ENCODE measurements around the gene ATG9B.
"Not testable (repeated sequence)": the region's sequence is repeated elsewhere in the genome, so short reads cannot be mapped to it uniquely, and the experiment has no call there.

ATG9B gene

GRCh38 chr7:151015967-151016366, 8.3 kb downstream of the ATG9B start:
- DNase-seq (ENCODE audit: low read depth, low spot score), result no peak

DNA sequence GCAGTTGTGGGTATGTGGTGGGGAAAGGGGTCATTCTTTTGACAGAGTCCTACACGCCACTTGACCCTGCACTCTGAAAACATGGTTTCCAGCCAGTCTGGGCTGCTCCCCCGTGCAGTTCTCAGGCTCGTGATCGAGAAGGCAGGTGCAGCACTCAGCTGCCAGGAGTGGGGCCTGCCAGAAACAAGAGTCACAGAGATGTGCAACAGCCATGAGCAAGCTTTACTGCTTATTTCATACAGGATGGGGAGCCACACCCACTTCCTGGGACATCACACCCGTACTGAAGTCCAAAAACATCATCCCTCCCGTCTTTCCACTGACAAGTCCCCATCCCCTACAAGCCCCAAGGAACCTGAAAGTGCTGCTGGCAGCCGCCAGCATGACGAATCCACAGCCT, 9.3 kb downstream of the ATG9B start:
- no peak for DNase-seq (ENCODE audit: low read depth, low spot score)

- DNase-seq (ENCODE audit: low read depth, low spot score), result peak; percentile 94
Observed at GRCh38 chr7:151013733-151014497, 10.4 kb downstream of the ATG9B start.

- no peak for DNase-seq (ENCODE audit: low read depth, low spot score)
Observed at GRCh38 chr7:151013356-151013732, 10.9 kb downstream of the ATG9B start.

GRCh38 chr7:151012911-151013347, 11.4 kb downstream of the ATG9B start:
- peak; percentile 89 for DNase-seq (ENCODE audit: low read depth, low spot score)

GRCh38 chr7:151012031-151012692, 12.1 kb downstream of the ATG9B start:
- DNase-seq (ENCODE audit: low read depth, low spot score), result no peak

DNA sequence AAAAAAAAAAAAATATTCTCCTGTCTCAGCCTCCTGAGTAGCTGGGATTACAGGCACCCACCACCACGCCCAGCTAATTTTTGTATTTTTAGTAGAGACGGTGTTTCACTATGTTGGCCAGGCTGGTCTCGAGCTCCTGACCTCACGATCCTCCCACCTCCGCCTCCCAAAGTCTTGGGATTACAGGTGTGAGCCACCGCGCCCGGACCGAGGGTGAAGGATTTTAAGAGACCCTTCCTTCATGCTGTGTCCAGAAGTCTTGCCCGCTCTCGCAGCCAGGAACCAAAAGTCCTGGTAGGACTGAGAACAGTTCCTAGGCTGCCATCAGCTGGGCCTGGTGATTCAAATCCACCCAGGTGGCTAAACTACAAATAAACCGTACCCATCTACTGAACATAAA, 12.7 kb downstream of the ATG9B start:
- DNase-seq (ENCODE audit: low read depth, low spot score), result not testable (repeated sequence)

GRCh38 chr7:151011097-151011409, 13.2 kb downstream of the ATG9B start:
- no peak for DNase-seq (ENCODE audit: low read depth, low spot score)

- peak; percentile 77 for DNase-seq (ENCODE audit: low read depth, low spot score)
Observed at GRCh38 chr7:151010307-151011096, 13.8 kb downstream of the ATG9B start.

DNA sequence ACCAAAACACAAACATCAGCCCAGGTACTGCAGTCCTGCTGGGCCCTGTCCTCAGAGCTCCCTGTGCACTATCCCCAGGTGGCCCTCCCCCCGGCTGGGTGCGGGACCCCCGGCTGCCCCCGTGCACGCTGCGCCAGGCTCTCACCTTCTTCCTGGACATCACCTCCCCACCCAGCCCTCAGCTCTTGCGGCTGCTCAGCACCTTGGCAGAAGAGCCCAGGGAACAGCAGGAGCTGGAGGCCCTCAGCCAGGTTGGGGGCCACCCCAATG, 14.3 kb downstream of the ATG9B start:
- DNase-seq (ENCODE audit: low read depth, low spot score), result no peak

GRCh38 chr7:151009327-151010036, 14.8 kb downstream of the ATG9B start:
- peak; percentile 60 for DNase-seq (ENCODE audit: low read depth, low spot score)

DNA sequence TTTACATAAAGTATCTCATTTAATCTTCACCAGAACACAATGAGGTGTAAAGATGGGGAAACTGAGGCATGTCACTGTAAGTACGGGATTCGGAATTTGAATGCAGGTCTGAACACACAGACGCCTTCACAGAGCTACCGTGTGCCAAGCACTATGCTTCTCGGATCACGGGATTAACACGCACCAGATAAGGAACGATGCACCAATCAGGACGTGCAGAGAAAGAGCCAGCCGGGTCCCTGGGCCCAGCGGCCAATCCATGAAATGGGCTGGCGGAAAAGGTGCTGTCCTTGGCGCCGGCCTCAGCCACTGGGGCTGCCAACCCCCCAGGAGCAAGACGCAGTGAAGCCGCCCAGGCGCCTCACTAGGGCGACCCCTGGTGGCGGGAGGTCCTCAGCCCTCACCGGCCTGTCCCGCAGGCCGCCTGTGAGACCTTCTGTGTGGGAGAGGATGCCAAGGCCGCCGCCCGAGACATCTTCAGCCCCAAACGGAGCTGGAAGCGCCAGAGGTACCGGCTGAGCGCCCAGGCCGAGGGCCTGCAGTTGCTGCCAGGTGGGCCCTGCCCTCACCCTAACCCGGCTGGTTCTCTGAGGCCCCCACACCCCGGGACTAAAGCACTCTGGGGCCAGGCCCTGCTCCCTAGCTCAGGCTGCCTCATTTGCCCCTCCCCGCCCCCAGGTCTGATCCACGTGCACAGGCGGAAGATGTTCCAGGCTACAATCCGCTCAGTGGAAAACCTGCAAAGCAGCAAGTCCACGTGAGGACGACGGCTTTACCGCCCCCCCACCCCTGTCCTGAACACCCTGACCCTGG, 15.6 kb downstream of the ATG9B start:
- DNase-seq (ENCODE audit: low read depth, low spot score), result peak; percentile 96

DNA sequence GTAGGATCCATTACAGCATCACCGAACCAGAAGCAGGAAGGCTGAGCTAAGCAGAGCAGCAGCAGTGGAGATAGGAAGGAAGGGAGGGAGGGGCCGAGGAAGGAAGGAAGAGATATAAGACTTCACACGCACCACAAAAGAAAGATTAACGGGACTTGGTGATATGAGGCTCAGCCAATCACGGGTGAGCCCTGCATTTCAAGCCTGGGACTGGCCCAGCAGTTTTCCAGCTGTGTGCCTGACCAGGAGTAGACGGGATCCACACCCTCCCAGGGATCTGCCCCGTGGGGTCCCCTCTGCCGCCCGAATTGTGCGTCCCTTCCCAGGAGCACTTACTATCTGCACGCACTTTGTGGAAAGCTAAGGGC, 16.2 kb downstream of the ATG9B start:
- peak; percentile 72 for DNase-seq (ENCODE audit: low read depth, low spot score)

DNA sequence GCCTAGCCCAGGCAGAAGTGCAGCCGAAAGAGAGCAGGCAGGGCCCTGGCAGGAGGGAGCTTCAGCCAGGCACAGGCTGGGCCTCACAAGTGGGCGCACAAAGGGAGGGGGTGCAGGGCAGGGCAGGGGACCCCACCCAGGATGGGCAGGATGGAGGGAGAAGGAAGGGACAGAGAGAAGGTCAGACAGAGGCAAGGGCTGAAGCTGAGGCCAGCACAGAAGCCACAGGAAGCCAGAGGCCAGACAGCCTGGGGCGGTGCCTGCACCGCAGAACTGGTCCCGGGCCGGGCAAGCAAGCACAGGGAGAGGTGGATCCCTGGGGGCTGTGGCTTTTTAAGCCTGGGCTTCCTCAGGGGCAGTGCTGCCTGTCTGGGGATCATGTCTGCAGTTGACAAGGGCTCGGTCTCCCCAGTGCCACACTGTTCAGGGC, 16.8 kb downstream of the ATG9B start:
- peak; percentile 81 for DNase-seq (ENCODE audit: low read depth, low spot score)

DNA sequence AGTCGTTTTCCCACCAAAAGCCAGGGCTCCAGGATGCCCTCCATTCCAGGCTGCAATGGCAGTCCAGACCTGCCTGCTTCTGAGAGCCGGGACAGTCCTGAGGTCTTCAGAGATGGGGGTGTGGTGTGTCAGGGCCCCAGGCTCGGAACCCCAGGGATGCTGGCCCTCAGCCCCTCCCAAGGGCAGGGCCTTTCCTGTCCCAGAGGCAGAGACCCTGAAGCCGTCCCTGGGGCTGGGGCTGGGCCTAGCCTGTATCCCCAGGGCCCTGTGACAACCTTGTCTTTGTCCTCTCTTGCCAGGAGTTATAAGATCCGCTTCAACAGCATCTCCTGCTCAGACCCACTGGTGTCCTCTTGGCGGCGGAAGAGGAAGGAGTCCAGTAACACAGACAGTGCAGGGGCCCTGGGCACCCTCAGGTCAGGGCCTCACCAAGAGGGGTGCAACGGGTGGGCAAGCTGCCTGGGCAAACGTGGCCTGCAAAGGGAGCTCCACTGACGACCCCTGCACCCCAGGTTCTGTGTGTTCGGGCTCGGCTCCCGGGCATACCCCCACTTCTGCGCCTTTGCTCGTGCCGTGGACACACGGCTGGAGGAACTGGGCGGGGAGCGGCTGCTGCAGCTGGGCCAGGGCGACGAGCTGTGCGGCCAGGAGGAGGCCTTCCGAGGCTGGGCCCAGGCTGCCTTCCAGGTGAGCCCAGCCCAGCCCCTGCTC, 17.5 kb downstream of the ATG9B start:
- no peak for DNase-seq (ENCODE audit: low read depth, low spot score)

DNA sequence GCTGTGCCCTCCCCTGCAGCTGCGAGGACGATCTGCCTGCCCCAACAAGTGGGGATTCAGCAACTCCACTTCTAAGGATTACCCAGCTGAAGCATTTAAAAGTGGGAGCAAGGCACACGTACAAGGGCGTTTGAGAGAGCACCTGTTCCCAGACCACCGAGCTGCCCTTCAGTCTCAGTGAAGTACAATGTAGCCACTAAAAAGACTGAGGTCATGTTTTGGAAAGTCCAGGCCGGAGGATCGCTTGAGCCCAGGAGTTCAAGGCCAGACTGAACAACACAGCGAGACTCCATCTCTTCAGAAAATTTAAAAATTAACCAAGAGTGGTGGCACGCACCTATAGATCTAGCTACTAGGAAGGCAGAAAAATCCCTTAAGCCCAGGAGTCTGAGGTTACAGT, 18.7 kb downstream of the ATG9B start:
- DNase-seq (ENCODE audit: low read depth, low spot score), result no peak

- DNase-seq (ENCODE audit: low read depth, low spot score), result no peak
Observed at GRCh38 chr7:151003572-151003971, 20.7 kb downstream of the ATG9B start.

GRCh38 chr7:151001546-151001945, 22.7 kb downstream of the ATG9B start:
- DNase-seq (ENCODE audit: low read depth, low spot score), result no peak

DNA sequence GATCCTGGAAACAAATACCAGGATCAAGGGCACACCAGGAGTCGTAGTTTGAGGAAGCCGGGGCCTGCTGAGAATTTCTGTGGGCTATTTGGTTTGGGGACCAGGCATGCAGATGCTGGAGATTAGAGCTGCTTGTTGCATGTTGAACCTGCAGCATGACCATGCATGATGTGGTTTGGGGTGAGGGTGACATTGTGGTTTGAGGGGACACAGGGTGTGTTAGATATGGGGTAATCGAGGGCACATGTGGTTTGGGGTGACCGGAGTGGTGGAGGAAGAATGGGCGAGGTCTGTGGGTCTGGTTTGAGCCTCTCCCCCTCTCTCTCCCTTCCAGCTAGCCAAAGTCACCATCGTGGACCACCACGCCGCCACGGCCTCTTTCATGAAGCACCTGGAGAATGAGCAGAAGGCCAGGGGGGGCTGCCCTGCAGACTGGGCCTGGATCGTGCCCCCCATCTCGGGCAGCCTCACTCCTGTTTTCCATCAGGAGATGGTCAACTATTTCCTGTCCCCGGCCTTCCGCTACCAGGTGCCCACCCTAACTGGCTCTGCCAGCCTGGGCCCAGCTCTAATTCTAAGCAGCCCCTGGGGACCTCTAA, 23.3 kb downstream of the ATG9B start:
- no peak for DNase-seq (ENCODE audit: low read depth, low spot score)

DNA sequence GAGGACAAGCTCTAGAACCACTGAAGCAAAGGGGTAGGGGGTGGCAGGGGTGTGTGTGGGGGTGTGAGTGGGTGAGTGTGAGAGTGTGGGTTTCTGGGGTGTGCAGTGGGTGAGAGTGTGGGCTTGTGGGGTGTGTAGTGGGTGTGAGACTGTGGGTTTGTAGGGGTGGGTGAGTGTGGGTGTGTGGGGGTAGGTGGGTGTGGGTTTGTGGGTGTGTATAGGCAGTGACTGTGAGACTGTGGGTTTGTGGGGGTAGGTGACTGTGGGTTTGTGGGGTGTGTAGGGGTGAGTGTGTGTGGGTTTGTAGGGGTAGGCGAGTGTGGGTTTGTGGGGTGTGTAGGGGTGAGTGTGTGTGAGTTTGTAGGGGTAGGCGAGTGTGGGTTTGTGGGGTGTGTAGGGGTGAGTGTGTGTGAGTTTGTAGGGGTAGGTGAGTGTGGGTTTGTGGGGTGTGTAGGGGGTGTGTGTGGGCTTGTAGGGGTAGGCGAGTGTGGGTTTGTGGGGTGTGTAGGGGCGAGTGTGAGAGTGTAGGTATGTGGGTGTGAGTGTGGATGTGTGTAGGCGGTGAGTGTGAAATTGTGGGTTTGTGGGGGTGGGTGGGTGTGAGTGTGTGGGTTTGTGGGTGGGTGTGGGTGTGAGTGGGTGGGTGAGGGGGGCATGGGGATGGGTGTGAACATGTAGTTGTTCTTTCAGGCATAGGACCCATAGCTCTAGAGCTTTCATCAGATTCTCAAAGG, 24.6 kb downstream of the ATG9B start:
- no peak for DNase-seq (ENCODE audit: low read depth, low spot score)

Data from ELF-1 (cell line).